ENCODE results near the gene IL10RA. TPM values are rescaled to one million over a fixed set of nuclear protein-coding genes. Genes with fewer than 3 reads are reported as not detected.

Gene IL10RA
- total RNA-seq, 1 experiment from 2014 or later, result 1.7 TPM

DNA sequence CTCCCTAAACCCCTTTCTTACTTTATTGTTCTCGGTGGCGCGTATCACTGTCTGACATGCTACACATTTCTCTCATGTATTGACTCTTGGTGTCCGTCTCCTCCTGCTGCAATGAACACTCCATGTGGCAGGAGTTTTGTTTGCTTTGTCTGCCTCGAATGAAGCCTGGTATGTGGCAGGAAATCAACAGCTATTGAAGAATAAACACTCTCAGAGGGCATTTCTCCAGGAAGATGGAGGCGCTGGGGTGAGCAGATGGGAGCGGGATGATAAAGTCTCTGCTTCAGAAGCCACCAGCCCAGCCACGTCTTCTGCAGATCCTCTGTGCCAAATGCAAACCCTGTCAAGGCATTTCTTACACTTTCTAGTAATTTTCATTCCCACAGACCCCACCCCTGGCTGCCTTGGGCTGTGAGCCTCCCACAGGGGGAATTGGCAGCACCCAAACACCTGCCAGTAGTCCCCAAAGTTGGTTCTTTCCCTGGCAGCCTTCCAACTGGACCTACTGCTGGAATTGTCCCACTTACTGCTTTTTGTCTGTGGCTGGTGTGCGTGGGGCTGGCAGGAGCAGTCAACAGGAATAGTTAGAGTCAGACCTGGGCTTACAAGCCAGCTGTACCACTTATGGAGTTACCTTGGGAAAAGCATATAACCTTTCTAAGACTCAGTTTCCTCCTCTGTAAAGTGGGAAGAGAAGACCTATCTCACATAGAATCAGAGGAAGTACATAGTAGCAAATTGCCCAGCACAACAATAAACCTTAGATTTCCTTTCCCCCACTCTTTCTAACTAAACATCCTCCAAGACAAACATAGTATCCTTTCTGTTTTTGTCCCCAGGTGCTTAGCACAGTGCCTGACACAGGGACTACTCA lies 13.3 kb upstream of the IL10RA start:
- H3K9ac ChIP-seq (ENCODE audit: low read length), result no peak overlapping the region
- H3K4me1 ChIP-seq (ENCODE audit: control insufficient read depth in 1 of 2, insufficient read depth in 2 of 2, low read length in 2 of 2), result peaks cover 0 to 5% of the 10 kb centered on the region in 2 experiments; a peak in 1 of 4 replicates
- no peak overlapping the region for H3K4me3 ChIP-seq (replicated peaks in 1 of 2; ENCODE audit: low read depth in 1 of 2, low read length in 2 of 2)
- H3K27me3 ChIP-seq (ENCODE audit: insufficient read depth, low read length), result no peaks in the 10 kb centered on the region
- H3K27ac ChIP-seq (ENCODE audit: low read depth, low read length), result no peak overlapping the region
- H3K79me2 ChIP-seq (ENCODE audit: insufficient read depth, low read length), result no peaks in the 10 kb centered on the region
- no peaks in the 10 kb centered on the region for H4K20me1 ChIP-seq (ENCODE audit: insufficient read depth)
- DNase-seq (ENCODE audit: low read depth, low spot score) (no peak), ATAC-seq (no peak)
- no TSS peak for BruUV-seq (replicated peaks)
- H2AFZ ChIP-seq (ENCODE audit: low read depth, low read length, poor library complexity, severe bottlenecking), result no peak overlapping the region
- no peaks in the 10 kb centered on the region for H3K36me3 ChIP-seq (ENCODE audit: control insufficient read depth in 1 of 2, insufficient read depth in 2 of 2, low read length in 2 of 2)
- no peak overlapping the region for H3K4me2 ChIP-seq (ENCODE audit: low read length)
- H3K9me2 ChIP-seq (ENCODE audit: insufficient read depth), result no peaks in the 10 kb centered on the region
- POLR2A ChIA-PET, result no interaction called here
- H3K9me3 ChIP-seq (ENCODE audit: control insufficient read depth in 1 of 2, insufficient read depth in 1 of 2, low read depth in 1 of 2, low read length in 2 of 2), result no peaks in the 10 kb centered on the region
- intact Hi-C loops (cut with micrococcal nuclease), result no loop called here
- TF ChIP-seq ZFX (IDR thresholded peaks at IDR 0.05) (no peak), POLR2A (IDR thresholded peaks at IDR 0.05; ENCODE audit: borderline replicate concordance, extremely low read depth, insufficient read depth, insufficient read length) (no peak), POLR2AphosphoS5 (IDR thresholded peaks at IDR 0.05; ENCODE audit: low read depth, low read length) (no peak), TCF7L2 (IDR thresholded peaks at IDR 0.05; ENCODE audit: borderline replicate concordance, extremely low read depth, insufficient read depth, insufficient read length) (no peak), SRF (IDR thresholded peaks at IDR 0.05; ENCODE audit: low read depth) (no peak), SP1 (IDR thresholded peaks at IDR 0.05; ENCODE audit: low read depth) (no peak)
- TF ChIP-seq, protein P1, sequence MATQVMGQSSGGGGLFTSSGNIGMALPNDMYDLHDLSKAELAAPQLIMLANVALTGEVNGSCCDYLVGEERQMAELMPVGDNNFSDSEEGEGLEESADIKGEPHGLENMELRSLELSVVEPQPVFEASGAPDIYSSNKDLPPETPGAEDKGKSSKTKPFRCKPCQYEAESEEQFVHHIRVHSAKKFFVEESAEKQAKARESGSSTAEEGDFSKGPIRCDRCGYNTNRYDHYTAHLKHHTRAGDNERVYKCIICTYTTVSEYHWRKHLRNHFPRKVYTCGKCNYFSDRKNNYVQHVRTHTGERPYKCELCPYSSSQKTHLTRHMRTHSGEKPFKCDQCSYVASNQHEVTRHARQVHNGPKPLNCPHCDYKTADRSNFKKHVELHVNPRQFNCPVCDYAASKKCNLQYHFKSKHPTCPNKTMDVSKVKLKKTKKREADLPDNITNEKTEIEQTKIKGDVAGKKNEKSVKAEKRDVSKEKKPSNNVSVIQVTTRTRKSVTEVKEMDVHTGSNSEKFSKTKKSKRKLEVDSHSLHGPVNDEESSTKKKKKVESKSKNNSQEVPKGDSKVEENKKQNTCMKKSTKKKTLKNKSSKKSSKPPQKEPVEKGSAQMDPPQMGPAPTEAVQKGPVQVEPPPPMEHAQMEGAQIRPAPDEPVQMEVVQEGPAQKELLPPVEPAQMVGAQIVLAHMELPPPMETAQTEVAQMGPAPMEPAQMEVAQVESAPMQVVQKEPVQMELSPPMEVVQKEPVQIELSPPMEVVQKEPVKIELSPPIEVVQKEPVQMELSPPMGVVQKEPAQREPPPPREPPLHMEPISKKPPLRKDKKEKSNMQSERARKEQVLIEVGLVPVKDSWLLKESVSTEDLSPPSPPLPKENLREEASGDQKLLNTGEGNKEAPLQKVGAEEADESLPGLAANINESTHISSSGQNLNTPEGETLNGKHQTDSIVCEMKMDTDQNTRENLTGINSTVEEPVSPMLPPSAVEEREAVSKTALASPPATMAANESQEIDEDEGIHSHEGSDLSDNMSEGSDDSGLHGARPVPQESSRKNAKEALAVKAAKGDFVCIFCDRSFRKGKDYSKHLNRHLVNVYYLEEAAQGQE (IDR thresholded peaks at IDR 0.05; ENCODE audit: low read depth), result no peak
- TF ChIP-seq, protein P2, sequence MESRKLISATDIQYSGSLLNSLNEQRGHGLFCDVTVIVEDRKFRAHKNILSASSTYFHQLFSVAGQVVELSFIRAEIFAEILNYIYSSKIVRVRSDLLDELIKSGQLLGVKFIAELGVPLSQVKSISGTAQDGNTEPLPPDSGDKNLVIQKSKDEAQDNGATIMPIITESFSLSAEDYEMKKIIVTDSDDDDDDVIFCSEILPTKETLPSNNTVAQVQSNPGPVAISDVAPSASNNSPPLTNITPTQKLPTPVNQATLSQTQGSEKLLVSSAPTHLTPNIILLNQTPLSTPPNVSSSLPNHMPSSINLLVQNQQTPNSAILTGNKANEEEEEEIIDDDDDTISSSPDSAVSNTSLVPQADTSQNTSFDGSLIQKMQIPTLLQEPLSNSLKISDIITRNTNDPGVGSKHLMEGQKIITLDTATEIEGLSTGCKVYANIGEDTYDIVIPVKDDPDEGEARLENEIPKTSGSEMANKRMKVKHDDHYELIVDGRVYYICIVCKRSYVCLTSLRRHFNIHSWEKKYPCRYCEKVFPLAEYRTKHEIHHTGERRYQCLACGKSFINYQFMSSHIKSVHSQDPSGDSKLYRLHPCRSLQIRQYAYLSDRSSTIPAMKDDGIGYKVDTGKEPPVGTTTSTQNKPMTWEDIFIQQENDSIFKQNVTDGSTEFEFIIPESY (IDR thresholded peaks at IDR 0.05; ENCODE audit: extremely low read depth, insufficient replicate concordance, low read length), result no peak
- CTCF ChIA-PET, result no interaction called here
- RAD21 ChIA-PET (ENCODE audit: low non-redundant PET in 1 of 2, low total read pairs in 2 of 2, uncharacterized antibody in 2 of 2, unreplicated experiment in 2 of 2), result no interaction called here

Measured in HCT116 (cell line).